Keratinocyte (primary cell): ENCODE data around the gene DHFR2.

Source experiments
- EZH2 ChIP-seq: IDR thresholded peaks from one replicate; pipeline ENCODE4 v1.6.1; 2012; ENCODE audit warnings: inconsistent platforms, mild to moderate bottlenecking, low read length, moderate library complexity
- TF ChIP-seq, protein P1 (sequence below), 3 experiments: IDR thresholded peaks in 1 of 3; conservative IDR thresholded peaks in 1 of 3; optimal IDR thresholded peaks in 1 of 3; 2 replicates in 2 of 3; 3 replicates in 1 of 3; pipeline versions ENCODE3 to v1.5.1; 2011; ENCODE audit warnings: low read length in 3 of 3, mild to moderate bottlenecking in 3 of 3, moderate library complexity in 2 of 3, control low read depth in 1 of 3, inconsistent platforms in 1 of 3; ENCODE audit not compliant: insufficient read depth in 2 of 3; ENCODE audit errors: extremely low read depth in 1 of 3

DNA sequence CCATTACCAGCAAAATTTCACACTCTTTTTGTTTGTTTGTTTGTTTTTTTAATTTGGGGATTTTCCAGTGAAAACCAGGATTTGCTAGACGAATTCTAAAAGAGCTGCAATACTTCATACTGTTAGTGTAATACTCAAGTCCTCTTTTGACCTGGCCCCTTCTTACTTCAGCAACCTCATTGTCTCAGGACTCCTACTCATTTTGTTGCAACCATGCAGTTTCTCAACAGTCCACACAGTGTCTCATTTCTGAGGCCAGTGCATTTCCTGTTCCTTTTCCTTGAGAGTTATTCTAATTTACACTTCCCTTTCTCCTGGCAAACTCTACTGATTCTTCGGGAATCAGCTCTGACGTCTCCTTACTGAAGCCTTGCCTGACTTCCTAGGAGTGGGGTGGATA lies 35.7 kb upstream of the DHFR2 start:
- TF ChIP-seq, protein P1, sequence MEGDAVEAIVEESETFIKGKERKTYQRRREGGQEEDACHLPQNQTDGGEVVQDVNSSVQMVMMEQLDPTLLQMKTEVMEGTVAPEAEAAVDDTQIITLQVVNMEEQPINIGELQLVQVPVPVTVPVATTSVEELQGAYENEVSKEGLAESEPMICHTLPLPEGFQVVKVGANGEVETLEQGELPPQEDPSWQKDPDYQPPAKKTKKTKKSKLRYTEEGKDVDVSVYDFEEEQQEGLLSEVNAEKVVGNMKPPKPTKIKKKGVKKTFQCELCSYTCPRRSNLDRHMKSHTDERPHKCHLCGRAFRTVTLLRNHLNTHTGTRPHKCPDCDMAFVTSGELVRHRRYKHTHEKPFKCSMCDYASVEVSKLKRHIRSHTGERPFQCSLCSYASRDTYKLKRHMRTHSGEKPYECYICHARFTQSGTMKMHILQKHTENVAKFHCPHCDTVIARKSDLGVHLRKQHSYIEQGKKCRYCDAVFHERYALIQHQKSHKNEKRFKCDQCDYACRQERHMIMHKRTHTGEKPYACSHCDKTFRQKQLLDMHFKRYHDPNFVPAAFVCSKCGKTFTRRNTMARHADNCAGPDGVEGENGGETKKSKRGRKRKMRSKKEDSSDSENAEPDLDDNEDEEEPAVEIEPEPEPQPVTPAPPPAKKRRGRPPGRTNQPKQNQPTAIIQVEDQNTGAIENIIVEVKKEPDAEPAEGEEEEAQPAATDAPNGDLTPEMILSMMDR (optimal IDR thresholded peaks at IDR 0.05 in 1 of 3, IDR thresholded peaks at IDR 0.05 in 1 of 3, conservative IDR thresholded peaks at IDR 0.05 in 1 of 3; ENCODE audit: extremely low read depth in 1 of 3, insufficient read depth in 2 of 3, low read length in 3 of 3) = no peak
- no peak for TF ChIP-seq EZH2
